Fibroblast of skin of left biceps (primary cell): ENCODE data around the gene PCYT1A.

ENCODE experiments used
- DNase-seq, 2 experiments: peaks; one replicate each; pipeline ENCODE4 v3.0.0-alpha.2; 2013; ENCODE audit warnings: low read depth in 2 of 2

PCYT1A gene

GRCh38 chr3:196237203-196237602 is 50.3 kb downstream of the PCYT1A start:
- no peak for DNase-seq

- DNase-seq, result no peak
Measured at GRCh38 chr3:196236223-196236622, 51.3 kb downstream of the PCYT1A start.

- no peak for DNase-seq
Measured at GRCh38 chr3:196235452-196236122, 51.9 kb downstream of the PCYT1A start.

GRCh38 chr3:196232882-196233251 is 54.7 kb downstream of the PCYT1A start:
- DNase-seq, result no peak

- DNase-seq, result no peak
Measured at GRCh38 chr3:196232154-196232881, 55.2 kb downstream of the PCYT1A start.

- no peak for DNase-seq
Measured at GRCh38 chr3:196227629-196228493, 59.7 kb downstream of the PCYT1A start.

- DNase-seq, result no peak
Measured at GRCh38 chr3:196227121-196227561, 60.4 kb downstream of the PCYT1A start.

- DNase-seq, result no peak
Measured at GRCh38 chr3:196225763-196226364, 61.7 kb downstream of the PCYT1A start.

GRCh38 chr3:196225086-196225485 is 62.4 kb downstream of the PCYT1A start:
- DNase-seq, result no peak

- DNase-seq, result no peak
Measured at GRCh38 chr3:196222876-196223595, 64.5 kb downstream of the PCYT1A start.

GRCh38 chr3:196220991-196221390 is 66.5 kb downstream of the PCYT1A start:
- no peak for DNase-seq

GRCh38 chr3:196220587-196220986 is 66.9 kb downstream of the PCYT1A start:
- DNase-seq, result no peak

GRCh38 chr3:196219970-196220311 is 67.6 kb downstream of the PCYT1A start:
- DNase-seq, result no peak

- peak; percentile 37 to 42 for DNase-seq
Measured at GRCh38 chr3:196219194-196219969, 68.1 kb downstream of the PCYT1A start.

- no peak for DNase-seq
Measured at GRCh38 chr3:196218155-196218712, 69.3 kb downstream of the PCYT1A start.

- DNase-seq, result no peak
Measured at GRCh38 chr3:196217307-196218154, 70.0 kb downstream of the PCYT1A start.

- DNase-seq, result no peak
Measured at GRCh38 chr3:196216681-196217211, 70.8 kb downstream of the PCYT1A start.

GRCh38 chr3:196216089-196216564 is 71.4 kb downstream of the PCYT1A start, which contains the start of gene SLC51A:
TSS of gene SLC51A (plus strand) at chr3:196216534. CDS start at chr3:196216713, 179 bp downstream.
- no peak for DNase-seq

GRCh38 chr3:196215493-196216020 is 72.0 kb downstream of the PCYT1A start:
- no peak for DNase-seq
